PFSK-1 (cell line): ENCODE data around the gene MIPEP.

ENCODE experiments used
- FOXP2 ChIP-seq: optimal IDR thresholded peaks from 2 replicates; pipeline ENCODE3; 2011; ENCODE audit warnings: borderline replicate concordance, control low read depth, inconsistent platforms; ENCODE audit not compliant: insufficient read depth; ENCODE audit errors: extremely low read length, extremely low read depth
- POLR2AphosphoS5 ChIP-seq: IDR thresholded peaks from 2 replicates; pipeline ENCODE4 v1.6.1; 2012; ENCODE audit warnings: low read depth, mild to moderate bottlenecking, control low read depth, low read length, moderate library complexity
- REST ChIP-seq, 2 experiments: IDR thresholded peaks; 2 replicates each; pipeline versions ENCODE4 v1.6.1 to v1.8.0; 2011 to 2012; ENCODE audit warnings: low read depth in 2 of 2, low read length in 2 of 2, control low read depth in 1 of 2, inconsistent platforms in 1 of 2, mild to moderate bottlenecking in 1 of 2, moderate library complexity in 1 of 2; ENCODE audit not compliant: insufficient read depth in 1 of 2
- SIN3A ChIP-seq: IDR thresholded peaks from 2 replicates; pipeline ENCODE4 v1.6.1; 2012; ENCODE audit warnings: mild to moderate bottlenecking, low read length, moderate library complexity, borderline replicate concordance; ENCODE audit not compliant: insufficient read depth
- TAF1 ChIP-seq: IDR thresholded peaks from 2 replicates; pipeline ENCODE4 v1.6.1; 2012; ENCODE audit warnings: low read length, control low read depth, borderline replicate concordance; ENCODE audit not compliant: insufficient read depth

Gene MIPEP

GRCh38 chr13:23876265-23876664 is 12.9 kb downstream of the MIPEP start:
- no peak for TF ChIP-seq SIN3A
- no peak for TF ChIP-seq REST (IDR thresholded peaks at IDR 0.05; ENCODE audit: insufficient read depth in 1 of 2, low read depth in 2 of 2, low read length in 2 of 2)
- no peak for TF ChIP-seq POLR2AphosphoS5
- no peak for TF ChIP-seq FOXP2
- TF ChIP-seq TAF1: no peak

GRCh38 chr13:23871616-23872220 is 17.5 kb downstream of the MIPEP start:
- TF ChIP-seq REST (IDR thresholded peaks at IDR 0.05; ENCODE audit: insufficient read depth in 1 of 2, low read depth in 2 of 2, low read length in 2 of 2): no peak

GRCh38 chr13:23870356-23871140 is 18.7 kb downstream of the MIPEP start:
- TF ChIP-seq REST (IDR thresholded peaks at IDR 0.05; ENCODE audit: insufficient read depth in 1 of 2, low read depth in 2 of 2, low read length in 2 of 2) (no peak), TAF1 (no peak), FOXP2 (no peak), POLR2AphosphoS5 (no peak), SIN3A (no peak)

GRCh38 chr13:23868521-23868920 is 20.7 kb downstream of the MIPEP start:
- TF ChIP-seq FOXP2 (no peak), TAF1 (no peak), REST (IDR thresholded peaks at IDR 0.05; ENCODE audit: insufficient read depth in 1 of 2, low read depth in 2 of 2, low read length in 2 of 2) (no peak), SIN3A (no peak), POLR2AphosphoS5 (no peak)

GRCh38 chr13:23867027-23867491 is 22.1 kb downstream of the MIPEP start:
- no peak for TF ChIP-seq TAF1
- TF ChIP-seq REST (IDR thresholded peaks at IDR 0.05; ENCODE audit: insufficient read depth in 1 of 2, low read depth in 2 of 2, low read length in 2 of 2): no peak
- TF ChIP-seq SIN3A: no peak
- TF ChIP-seq POLR2AphosphoS5: no peak
- no peak for TF ChIP-seq FOXP2
